Breast epithelium (tissue), 3 donors: ENCODE results near the gene MTX3.

Source experiments
- POLR2A ChIP-seq: fragments of 450-650 bp; IDR thresholded peaks from one replicate; pipeline ENCODE4 v1.6.1; 2016; ENCODE audit warnings: antibody characterized with exemption, mild to moderate bottlenecking, moderate library complexity
- POLR2AphosphoS5 ChIP-seq, 3 donors: sonication (generic); formaldehyde crosslinking; IDR thresholded peaks; one replicate each; pipeline ENCODE4 v1.6.1; 2017; ENCODE audit warnings: antibody characterized with exemption in 3 of 3
- TF ChIP-seq, protein P1 (sequence below), 3 donors: fragments of 450-650 bp; IDR thresholded peaks; one replicate each; pipeline ENCODE4 v1.5.1; 2016 to 2017; ENCODE audit warnings: antibody characterized with exemption in 3 of 3, mild to moderate bottlenecking in 3 of 3, moderate library complexity in 3 of 3

GRCh38 chr5:79976759-79977515, 14.1 kb downstream of the MTX3 start:
- TF ChIP-seq, protein P1, sequence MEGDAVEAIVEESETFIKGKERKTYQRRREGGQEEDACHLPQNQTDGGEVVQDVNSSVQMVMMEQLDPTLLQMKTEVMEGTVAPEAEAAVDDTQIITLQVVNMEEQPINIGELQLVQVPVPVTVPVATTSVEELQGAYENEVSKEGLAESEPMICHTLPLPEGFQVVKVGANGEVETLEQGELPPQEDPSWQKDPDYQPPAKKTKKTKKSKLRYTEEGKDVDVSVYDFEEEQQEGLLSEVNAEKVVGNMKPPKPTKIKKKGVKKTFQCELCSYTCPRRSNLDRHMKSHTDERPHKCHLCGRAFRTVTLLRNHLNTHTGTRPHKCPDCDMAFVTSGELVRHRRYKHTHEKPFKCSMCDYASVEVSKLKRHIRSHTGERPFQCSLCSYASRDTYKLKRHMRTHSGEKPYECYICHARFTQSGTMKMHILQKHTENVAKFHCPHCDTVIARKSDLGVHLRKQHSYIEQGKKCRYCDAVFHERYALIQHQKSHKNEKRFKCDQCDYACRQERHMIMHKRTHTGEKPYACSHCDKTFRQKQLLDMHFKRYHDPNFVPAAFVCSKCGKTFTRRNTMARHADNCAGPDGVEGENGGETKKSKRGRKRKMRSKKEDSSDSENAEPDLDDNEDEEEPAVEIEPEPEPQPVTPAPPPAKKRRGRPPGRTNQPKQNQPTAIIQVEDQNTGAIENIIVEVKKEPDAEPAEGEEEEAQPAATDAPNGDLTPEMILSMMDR (IDR thresholded peaks at IDR 0.05) = no peak
- no peak for TF ChIP-seq POLR2AphosphoS5 (IDR thresholded peaks at IDR 0.05)
- TF ChIP-seq POLR2A = no peak
